Urinary bladder (tissue), 4 donors: ENCODE data around the gene CFAP92. TPM values are rescaled to one million over a fixed set of nuclear protein-coding genes. Genes with fewer than 3 reads are reported as not detected.
A peak's percentile ranks its signal among the peaks of the same experiment; 100 is the strongest.
"Not testable (repeated sequence)": the region's sequence is repeated elsewhere in the genome, so short reads cannot be mapped to it uniquely, and the experiment has no call there.

Source experiments
- DNase-seq: peaks from one replicate; pipeline ENCODE4 v3.0.0-alpha.2; 2015; ENCODE audit errors: extremely low spot score
- H3K27ac ChIP-seq: one replicate; pipeline ENCODE4 v1.5.1; 2013; ENCODE audit warnings: low read depth, mild to moderate bottlenecking, moderate library complexity
- H3K36me3 ChIP-seq: one replicate; pipeline ENCODE4 v1.6.1; 2013; ENCODE audit warnings: mild to moderate bottlenecking, moderate library complexity; ENCODE audit not compliant: insufficient read depth
- H3K4me1 ChIP-seq: one replicate; pipeline ENCODE4 v1.6.1; 2013; ENCODE audit warnings: mild to moderate bottlenecking, moderate library complexity; ENCODE audit not compliant: insufficient read depth
- H3K4me3 ChIP-seq: one replicate; pipeline ENCODE4 v1.5.1; 2013; ENCODE audit warnings: low read depth, low read length
- WGBS: extraction: QIAGEN DNeasy Blood & Tissue Kit; methylation state at CpG from one replicate; pipeline ENCODE4 v1.1.7; 2013; 5-methylcytosine and 5-hydroxymethylcytosine counted together
- polyA plus RNA-seq: library from polyadenylated mRNA; stranded (reverse); fragments of 200-250 nt; gene quantifications from one replicate; pipeline ENCODE4 v1.2.3, GENCODE V29; 2013
- total RNA-seq: library from RNA; depleted of rRNA; stranded (reverse); fragments of >200 nt; gene quantifications from one replicate; pipeline ENCODE4 v1.2.3, GENCODE V29; 2014
- donor health status: healthy with polysubstance abuse.
- donor health status: healthy.

CFAP92 gene
- total and polyA plus RNA-seq, 2 donors: 0.62 to 1.9 TPM

DNA sequence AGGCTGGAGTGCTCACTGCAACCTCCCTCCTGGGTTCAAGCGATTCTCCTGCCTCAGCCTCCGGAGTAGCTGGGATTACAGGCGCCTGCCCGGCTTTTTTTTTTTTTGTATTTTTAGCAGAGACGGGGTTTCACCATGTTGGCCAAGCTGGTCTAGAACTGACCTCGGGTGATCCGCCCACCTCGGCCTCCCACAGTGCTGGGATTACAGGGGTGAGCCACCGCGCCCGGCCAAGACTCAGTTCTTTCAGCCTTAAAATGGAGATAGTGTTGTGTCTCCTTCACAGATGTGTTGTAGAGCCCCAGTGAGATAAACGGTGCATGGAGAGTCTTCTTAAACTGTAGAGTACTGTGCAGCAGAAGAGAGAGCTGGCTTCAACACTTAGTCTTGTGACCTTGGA, 113.4 kb downstream of the CFAP92 start:
- not testable (repeated sequence) for DNase-seq, H3K4me3 ChIP-seq, H3K36me3 ChIP-seq, H3K4me1 ChIP-seq, H3K27ac ChIP-seq
- WGBS: 77% methylated on average over 12 of the region's 12 CpGs

DNA sequence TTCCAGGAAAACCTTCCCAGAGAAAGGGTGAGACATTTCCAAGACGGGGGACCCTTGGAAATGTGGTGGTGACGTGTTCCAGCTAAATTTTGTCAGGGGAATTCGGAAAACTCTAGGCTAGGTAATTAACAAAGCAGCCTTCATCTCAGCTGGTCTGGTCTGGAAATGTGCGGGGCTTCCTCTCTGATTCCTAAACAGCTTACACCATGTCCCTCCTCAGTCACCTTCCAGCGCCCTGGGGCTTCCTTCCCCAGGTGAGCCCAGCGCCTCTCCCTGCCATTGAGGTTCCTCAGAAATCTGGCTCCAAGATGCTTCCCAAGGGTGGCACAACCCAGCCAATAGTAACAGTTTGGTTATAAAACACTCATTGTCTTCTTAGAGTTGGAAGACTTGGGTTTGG, 113.9 kb downstream of the CFAP92 start:
- DNase-seq: no peak
- H3K4me3 ChIP-seq: peak overlapping the region; percentile 63
- no peaks in the 10 kb centered on the region for H3K36me3 ChIP-seq
- peaks cover 2% of the 10 kb centered on the region for H3K4me1 ChIP-seq
- peak overlapping the region; percentile 96 for H3K27ac ChIP-seq
- WGBS: 2% methylated on average over 6 of the region's 6 CpGs

- DNase-seq: peak; percentile 92
- Histone ChIP-seq H3K4me1 (peaks cover 2% of the 10 kb centered on the region), H3K27ac (peak within 1 kb of the TSS; percentile 96), H3K36me3 (no peaks in the 10 kb centered on the region), H3K4me3 (peak within 1 kb of the TSS; percentile 63)
- under 1% methylated on average over 65 of the region's 65 CpGs for WGBS
These were observed 114.5 kb downstream of the CFAP92 start, which contains the start of gene ACAD9 for GRCh38 chr3:128879125-128879969. ACAD9 (plus strand) TSS chr3:128879620; CDS start chr3:128879692, 72 bp downstream.

GRCh38 chr3:128878556-128879124, 115.2 kb downstream of the CFAP92 start:
- WGBS: under 1% methylated on average over 14 of the region's 14 CpGs
- H3K27ac ChIP-seq: peak overlapping the region; percentile 96
- H3K4me3 ChIP-seq: peak overlapping the region; percentile 63
- H3K36me3 ChIP-seq: no peaks in the 10 kb centered on the region
- peak; percentile 11 for DNase-seq
- H3K4me1 ChIP-seq: no peaks in the 10 kb centered on the region

DNA sequence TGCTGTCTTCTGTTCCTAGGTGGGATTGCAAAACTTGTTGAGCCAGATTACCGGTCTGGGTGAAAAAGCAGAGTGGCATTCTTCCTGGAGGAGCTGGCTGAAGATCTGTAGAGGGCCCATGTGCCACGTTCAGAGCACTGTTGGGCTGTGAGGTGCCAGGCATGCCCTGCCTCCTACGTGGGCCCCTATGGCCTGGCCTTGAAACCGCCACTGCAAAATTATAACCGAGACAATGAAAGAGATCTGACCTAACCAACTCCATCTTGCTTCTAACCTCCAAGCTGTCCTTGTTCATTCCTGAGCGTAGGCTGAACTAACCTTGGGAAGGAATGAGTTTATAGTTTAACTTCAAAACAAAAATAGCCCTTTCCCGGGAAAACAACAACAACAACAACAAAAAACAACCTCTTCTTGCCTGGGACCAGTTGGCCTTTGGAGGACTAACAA, 115.8 kb downstream of the CFAP92 start:
- WGBS: 76% methylated on average over 7 of the region's 7 CpGs
- Histone ChIP-seq H3K4me3 (no peak overlapping the region), H3K27ac (peak overlapping the region; percentile 27), H3K4me1 (no peaks in the 10 kb centered on the region), H3K36me3 (no peaks in the 10 kb centered on the region)
- no peak for DNase-seq

DNA sequence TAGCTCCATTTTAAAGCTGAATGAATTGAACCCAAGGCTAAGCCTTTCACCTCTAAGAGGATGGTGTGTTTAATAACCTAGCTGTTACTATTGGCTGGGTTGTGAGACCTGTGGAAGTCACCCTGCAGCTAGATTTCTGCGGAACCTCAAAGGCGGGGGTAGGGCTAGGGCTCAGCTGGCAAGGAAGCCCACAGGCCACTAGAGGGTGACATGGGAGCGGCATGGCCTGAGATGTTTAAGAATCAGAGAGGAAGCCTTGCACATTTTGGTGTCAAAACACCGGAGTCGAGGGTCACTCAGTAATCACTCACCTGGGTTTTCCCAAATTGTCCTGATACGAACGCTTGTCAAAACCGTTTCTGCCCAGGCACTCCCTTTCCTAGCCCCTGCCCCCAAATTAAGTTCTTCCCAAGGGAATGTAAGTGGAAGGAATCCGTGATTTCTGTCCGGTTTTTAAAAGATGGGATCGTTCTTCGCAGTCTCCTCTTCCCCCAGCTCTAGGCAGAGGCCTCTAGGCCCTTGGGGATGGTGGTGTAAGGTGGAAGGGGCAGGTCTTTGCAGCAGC, 118.2 kb downstream of the CFAP92 start:
- no peaks in the 10 kb centered on the region for H3K4me1 ChIP-seq
- no peaks in the 10 kb centered on the region for H3K36me3 ChIP-seq
- no peak for DNase-seq
- 45% methylated on average over 12 of the region's 12 CpGs for WGBS
- H3K27ac ChIP-seq: no peak overlapping the region
- no peak overlapping the region for H3K4me3 ChIP-seq

DNA sequence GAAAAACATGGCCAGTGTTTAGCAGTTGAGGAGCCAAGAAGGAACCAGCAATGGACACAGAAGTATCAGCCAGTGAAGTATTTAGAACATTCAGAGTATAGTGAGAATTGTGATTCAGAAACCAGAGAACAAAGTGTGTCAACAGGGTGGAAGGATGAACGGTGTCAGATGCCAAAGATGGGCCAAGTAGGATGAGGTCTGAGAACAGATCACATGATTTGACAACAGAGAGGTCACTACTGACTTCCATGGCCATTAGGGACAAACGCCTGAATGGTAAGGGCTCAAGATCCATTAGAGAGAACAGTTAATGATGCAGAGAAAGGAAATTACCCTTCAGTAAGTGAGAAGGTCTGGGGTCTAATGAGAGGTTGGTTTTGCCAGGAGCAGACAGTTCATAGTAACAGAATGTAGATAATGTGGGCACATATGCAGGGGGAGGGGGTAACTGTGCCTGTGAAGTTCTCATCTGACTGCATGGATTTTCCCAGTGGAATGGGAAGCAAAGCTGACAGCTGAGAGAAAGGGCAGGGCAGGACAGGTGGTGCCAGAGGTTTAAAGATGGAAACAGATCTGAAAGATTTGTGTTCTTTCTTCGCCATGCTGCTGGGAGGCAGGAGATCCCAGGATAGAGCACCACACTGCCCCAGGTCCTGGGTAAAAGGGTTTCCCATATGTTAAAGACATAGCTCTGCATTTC, 119.2 kb downstream of the CFAP92 start:
- Histone ChIP-seq H3K4me1 (no peaks in the 10 kb centered on the region), H3K36me3 (no peaks in the 10 kb centered on the region), H3K4me3 (no peak overlapping the region), H3K27ac (no peak overlapping the region)
- WGBS: 46% methylated on average over 3 of the region's 3 CpGs
- DNase-seq: no peak

GRCh38 chr3:128873244-128874022, 120.4 kb downstream of the CFAP92 start:
- H3K4me1 ChIP-seq: no peaks in the 10 kb centered on the region
- no peaks in the 10 kb centered on the region for H3K36me3 ChIP-seq
- H3K4me3 ChIP-seq: no peak overlapping the region
- H3K27ac ChIP-seq: no peak overlapping the region
- no peak for DNase-seq
- WGBS: 65% methylated on average over 8 of the region's 8 CpGs

DNA sequence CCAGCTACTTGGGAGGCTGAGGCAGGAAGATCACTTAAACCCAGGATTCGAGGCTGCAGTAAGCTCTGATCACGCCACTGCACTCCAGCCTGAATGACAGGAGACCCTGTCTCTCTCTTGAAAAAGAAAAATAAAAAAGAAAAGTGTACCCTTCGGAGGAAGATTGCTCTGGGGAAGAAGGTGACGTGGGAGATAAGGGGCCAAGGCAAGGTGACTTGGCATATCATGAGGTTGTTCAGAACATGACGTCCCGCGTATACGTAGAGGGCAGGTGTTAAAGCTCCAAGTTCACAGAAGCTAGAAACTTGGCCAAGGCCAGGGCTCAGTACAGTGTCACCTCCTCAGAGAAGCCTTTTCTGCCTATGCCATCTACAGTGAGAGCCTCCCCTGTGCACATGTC, 121.1 kb downstream of the CFAP92 start:
- Histone ChIP-seq H3K36me3 (no peaks in the 10 kb centered on the region), H3K27ac (no peak overlapping the region), H3K4me3 (no peak overlapping the region), H3K4me1 (no peaks in the 10 kb centered on the region)
- DNase-seq: no peak
- 86% methylated on average over 8 of the region's 8 CpGs for WGBS

GRCh38 chr3:128872282-128872681, 121.6 kb downstream of the CFAP92 start:
- Histone ChIP-seq H3K4me3 (no peak overlapping the region), H3K36me3 (no peaks in the 10 kb centered on the region), H3K4me1 (no peaks in the 10 kb centered on the region), H3K27ac (no peak overlapping the region)
- no peak for DNase-seq
- WGBS: 86% methylated on average over 4 of the region's 4 CpGs

DNA sequence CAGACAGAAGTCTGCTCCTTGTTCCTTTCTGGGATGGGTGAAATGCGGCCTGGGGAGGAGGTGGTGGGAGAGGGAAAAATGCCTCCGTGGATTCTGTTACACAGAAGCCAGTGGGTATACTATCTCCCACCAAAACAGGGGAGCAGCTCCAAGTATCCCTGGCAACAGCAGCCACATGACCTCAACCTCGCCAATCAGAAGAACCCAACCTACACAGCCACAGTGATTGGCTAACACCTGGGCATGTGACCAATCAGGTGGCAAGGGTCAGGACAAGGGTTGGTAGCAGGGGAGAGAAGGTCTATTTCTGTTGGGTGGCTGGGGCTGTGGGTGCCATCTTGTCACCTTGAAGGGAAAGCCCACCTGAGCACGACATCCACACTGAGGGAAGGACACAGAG, 123.5 kb downstream of the CFAP92 start:
- 90% methylated on average over 4 of the region's 4 CpGs for WGBS
- no peak for DNase-seq

GRCh38 chr3:128867200-128868125, 126.4 kb downstream of the CFAP92 start:
- Histone ChIP-seq H3K4me3 (no peak overlapping the region), H3K4me1 (no peaks in the 10 kb centered on the region), H3K27ac (no peak overlapping the region), H3K36me3 (no peaks in the 10 kb centered on the region)
- no peak for DNase-seq
- 82% methylated on average over 4 of the region's 4 CpGs for WGBS

More for the DNA sequence above, 123.5 kb downstream of the CFAP92 start:
- Histone ChIP-seq H3K4me3 (no peak overlapping the region), H3K4me1 (no peaks in the 10 kb centered on the region), H3K36me3 (no peaks in the 10 kb centered on the region), H3K27ac (no peak overlapping the region)
